ENCODE data around the gene BCL11A.

The BCL11A gene

DNA sequence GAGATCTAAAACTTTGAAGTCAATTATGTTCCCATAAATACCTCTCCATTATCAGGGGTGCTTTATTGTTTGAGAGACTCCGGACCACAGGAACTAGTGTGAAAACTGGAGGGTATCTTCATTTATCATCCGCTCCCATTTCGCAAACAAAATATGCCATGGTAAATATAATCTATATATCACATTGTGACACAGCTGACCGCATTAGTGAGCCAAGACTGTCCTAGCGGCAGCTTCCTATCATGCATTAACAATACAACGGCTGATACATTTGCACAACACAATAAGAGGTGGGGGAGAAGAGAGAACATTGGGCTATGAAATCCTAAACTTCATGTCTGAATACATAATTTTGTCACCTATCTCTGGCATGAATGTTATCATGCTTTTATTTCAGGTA is 29.5 kb downstream of the BCL11A start:
- no peak for DNase-seq

DNA sequence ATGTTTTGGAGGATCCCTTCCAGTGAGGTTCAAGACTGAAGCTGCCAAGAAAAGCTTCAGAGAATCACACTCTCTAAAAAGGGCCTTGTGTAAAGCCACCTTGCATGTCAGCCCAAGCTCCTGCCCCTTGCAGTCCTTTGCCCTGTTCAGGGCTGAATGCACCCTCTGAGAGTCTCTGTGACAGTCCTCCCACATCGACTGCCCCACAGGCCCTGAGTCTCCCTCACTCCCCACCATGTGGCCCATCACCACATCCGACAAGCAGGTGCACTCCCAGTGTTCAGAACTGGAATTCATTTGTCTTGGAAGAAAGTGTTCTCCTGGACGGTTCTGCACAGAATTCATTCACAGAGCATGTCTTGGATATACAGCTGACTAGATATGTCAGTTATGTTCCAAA is 31.0 kb downstream of the BCL11A start:
- no peak for DNase-seq

DNA sequence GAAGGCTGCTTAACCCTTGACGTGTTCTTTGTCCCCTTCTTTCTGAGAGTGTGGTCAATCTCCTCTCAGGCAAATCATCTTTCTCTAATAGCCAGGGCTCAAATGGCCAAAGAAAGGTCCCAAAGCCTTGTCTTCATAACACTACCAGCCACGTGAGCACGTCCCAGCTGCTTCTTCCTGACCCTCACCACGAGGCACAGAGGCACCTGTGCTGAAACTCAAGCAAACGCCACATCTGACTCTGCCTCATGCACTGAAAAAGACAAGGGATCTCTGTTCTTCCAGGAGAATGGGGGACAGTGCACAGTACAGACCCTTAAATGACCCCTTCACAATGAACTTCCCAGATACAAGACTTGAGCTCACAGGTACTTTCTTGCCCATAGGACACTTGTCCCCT is 31.8 kb downstream of the BCL11A start:
- no peak for DNase-seq

GRCh38 chr2:60520917-60521539 is 32.4 kb downstream of the BCL11A start:
- DNase-seq, result no peak

DNA sequence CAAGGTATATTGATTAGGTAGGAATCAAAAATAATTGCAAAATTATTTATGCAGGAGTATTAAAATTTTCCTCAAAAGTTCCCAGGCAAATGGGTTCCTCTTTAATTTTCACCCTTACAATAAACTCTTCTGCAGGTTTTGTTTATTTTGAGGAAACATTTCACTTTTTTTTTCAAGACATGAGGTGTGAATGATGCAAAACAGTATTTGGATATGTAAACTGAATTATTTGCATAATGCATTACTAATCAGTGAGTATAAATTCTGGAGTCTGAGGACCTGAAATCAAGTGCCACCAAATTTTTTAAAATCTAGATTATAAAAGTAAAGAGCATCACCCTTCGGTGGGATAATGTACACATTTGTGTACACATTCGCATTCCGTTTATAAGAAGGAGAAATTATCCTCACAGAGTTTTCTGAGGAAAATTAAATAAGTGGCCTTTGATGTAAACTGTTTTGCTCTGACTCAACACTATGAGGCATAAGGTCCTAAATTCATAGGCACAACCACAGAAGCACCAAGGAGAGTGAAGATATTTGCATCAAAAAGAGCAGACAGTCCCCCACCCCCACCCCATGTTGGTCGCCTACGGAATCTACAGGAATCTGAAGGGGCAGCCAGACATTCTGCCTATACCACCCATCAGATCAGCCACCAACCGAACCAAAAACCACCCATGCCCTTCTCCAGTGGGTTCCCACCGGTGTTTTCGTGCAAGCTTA is 33.1 kb downstream of the BCL11A start:
- DNase-seq, result no peak

GRCh38 chr2:60519231-60519863 is 34.1 kb downstream of the BCL11A start:
- DNase-seq, result no peak

- DNase-seq, result no peak
These were observed 34.9 kb downstream of the BCL11A start for GRCh38 chr2:60518567-60518966.

DNA sequence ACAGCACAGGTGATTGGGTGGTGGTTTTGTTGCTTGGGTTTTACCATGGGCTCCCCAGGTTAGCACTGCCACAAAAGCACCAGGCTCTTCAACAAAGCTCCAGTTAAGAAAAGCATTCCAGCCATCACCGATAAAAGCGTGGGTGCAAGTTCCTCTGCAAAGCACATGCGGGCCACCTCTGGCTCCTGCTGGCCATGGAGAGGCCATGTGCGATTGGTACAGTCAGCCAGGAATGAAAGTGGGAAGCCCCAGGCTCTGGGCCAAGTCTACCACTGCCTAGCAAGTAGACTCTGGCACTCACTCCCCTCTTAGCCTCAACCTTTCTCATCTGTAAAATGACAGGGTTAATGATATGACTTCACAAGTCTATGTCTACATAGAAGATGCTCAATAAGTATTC is 36.0 kb downstream of the BCL11A start:
- DNase-seq, result no peak

DNA sequence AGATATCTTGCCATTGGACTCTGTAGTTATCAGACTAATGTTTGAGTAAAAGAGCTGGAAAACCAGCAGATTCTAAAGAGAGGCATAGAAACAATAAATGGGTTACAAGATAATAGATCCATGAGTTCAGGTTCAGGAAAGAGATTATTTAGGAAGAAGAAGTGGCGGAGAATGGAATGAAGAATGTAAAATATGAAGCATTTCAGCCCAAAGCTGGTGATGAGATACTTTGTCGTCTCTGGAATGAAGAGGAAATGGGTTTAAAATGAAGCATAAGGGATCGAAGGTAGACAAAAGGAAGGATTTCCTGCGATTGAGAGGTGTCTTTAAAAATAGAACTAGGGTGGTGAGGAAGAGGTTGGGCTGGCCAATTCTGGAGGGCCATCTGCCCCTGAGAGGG is 36.6 kb downstream of the BCL11A start:
- no peak for DNase-seq

GRCh38 chr2:60516383-60516811 is 37.1 kb downstream of the BCL11A start:
- no peak for DNase-seq

- peak; percentile 34 for DNase-seq
These were observed 37.7 kb downstream of the BCL11A start for GRCh38 chr2:60515721-60516226.

GRCh38 chr2:60513996-60514395 is 39.5 kb downstream of the BCL11A start:
- no peak for DNase-seq

GRCh38 chr2:60513191-60513590 is 40.3 kb downstream of the BCL11A start:
- DNase-seq, result no peak

- DNase-seq, result no peak
These were observed 40.8 kb downstream of the BCL11A start for GRCh38 chr2:60512641-60513040.

- DNase-seq, result no peak
These were observed 41.3 kb downstream of the BCL11A start for GRCh38 chr2:60512062-60512622.

DNA sequence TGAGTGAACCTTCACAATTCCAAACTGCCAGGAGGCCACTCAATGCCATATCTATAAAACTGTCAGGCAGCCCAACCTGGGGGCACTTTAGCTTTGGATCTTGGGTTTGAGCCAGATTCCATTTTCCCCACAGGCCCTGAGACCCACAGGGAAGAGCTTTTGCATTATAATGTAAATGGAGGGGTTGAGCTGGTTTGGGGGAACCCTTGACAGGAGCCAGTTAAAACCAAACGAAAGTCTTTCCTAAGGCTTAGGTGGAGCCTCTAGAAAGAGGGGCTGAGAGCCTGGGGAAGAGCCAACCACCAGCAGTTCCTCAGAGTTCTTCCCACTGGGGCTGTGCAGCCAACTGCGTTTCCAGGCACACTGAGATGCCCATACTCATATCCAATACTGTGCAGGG is 42.7 kb downstream of the BCL11A start:
- DNase-seq, result no peak

GRCh38 chr2:60509066-60509465 is 44.4 kb downstream of the BCL11A start:
- DNase-seq, result no peak

DNA sequence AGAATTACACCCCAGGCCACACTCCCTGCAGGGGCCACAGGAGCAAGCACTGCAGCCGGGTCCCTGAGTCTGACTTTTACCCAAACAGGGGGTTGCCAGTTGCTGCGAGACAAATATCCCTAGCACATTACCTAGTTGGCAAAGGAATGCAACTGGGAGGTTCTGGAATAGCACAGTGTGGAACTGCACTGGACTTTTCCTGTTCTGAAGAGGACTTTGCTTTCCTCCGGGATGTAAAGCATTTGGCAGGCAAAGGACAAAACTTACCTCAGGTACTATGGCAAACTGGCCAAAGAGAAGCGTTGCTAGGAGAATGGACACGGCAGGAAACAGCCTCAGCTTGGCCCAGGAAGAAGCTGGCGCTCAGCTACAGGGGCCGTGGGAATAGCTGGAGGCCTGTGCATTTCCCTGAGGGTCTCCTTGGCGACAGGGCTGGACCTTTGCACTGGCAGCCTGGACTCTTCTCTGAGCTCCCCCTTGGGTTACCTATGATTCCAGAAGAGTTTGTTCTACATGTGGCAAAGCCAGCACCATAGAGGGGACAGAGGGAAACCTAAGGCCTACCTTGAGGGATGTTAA is 45.0 kb downstream of the BCL11A start:
- no peak for DNase-seq

GRCh38 chr2:60507211-60507965 is 46.1 kb downstream of the BCL11A start:
- DNase-seq, result no peak

DNA sequence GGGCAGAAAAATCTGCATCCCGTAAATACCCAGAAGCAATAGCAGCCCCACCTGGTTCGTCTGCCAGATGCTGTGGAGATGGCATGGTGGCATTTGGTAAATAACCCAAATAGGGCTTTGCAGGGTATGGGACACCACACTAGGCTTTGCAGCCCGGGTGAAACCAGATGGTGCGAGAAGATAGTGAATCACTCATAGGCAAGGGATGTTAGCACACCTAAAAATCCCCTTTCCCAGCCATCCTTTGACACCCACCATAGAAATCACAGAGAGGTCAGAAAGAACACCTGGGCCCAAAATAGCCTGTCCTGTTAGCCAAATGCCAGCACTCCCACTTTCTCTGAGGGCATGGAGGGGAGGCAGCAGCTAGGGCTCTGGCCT is 47.6 kb downstream of the BCL11A start:
- DNase-seq, result no peak

DNA sequence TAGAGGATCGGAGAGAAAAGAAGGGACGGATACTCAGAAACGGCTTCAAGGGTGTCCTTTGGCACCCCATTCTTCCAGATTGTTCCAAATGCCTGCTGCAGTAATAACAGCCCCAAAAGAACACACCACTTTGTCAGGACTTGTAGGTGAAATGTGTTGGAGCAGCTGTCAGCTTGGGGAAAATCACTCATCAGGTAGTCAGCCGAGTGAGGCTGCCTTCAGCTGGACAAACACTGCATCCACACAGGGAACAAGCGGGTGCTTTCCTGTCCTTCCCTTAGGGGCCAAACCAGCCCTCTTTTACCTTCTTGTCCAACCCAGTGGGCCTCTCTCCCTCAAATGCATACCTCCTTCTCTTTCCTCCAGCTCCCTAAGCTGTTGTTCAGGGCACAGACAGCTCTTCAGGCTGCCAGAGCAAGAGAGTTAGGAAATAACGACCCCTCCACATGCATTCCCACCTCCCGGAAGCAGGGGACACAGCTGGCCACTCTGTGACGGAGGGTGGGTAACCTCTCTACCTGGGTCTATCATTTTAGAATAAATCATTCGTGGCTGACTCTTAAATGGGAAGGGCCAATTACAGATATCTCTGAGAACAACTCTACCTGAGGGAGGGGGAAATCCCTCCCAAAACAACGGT is 48.1 kb downstream of the BCL11A start:
- no peak for DNase-seq

- DNase-seq, result no peak
These were observed 49.4 kb downstream of the BCL11A start for GRCh38 chr2:60504049-60504448.

All from GDM1 (cell line).